Trophoblast cell (in vitro differentiated cells and primary cell): ENCODE results near the gene TPM1.

Experiments
- DNase-seq, 2 donors: peaks; one replicate each; pipeline ENCODE4 v3.0.0-alpha.2; 2016
- H2AFZ ChIP-seq: 2 replicates; pipeline ENCODE4 v1.6.1; 2013; ENCODE audit warnings: low read length, moderate library complexity, mild to moderate bottlenecking; ENCODE audit not compliant: insufficient read depth, poor library complexity
- H2AK5ac ChIP-seq: 2 replicates; pipeline ENCODE4 v1.6.1; 2013; ENCODE audit warnings: mild to moderate bottlenecking, low read length
- H2BK120ac ChIP-seq: 2 replicates; pipeline ENCODE4 v1.6.1; 2013; ENCODE audit warnings: low read length, mild to moderate bottlenecking, moderate library complexity; ENCODE audit not compliant: insufficient read depth, poor library complexity
- H2BK12ac ChIP-seq: 2 replicates; pipeline ENCODE4 v1.6.1; 2013; ENCODE audit warnings: mild to moderate bottlenecking, low read length, moderate library complexity
- H2BK5ac ChIP-seq: 2 replicates; pipeline ENCODE4 v1.6.1; 2013; ENCODE audit warnings: low read length, low read depth, moderate library complexity, mild to moderate bottlenecking; ENCODE audit not compliant: poor library complexity
- H3K14ac ChIP-seq: 2 replicates; pipeline ENCODE4 v1.6.1; 2013; ENCODE audit warnings: mild to moderate bottlenecking, low read length
- H3K18ac ChIP-seq: 2 replicates; pipeline ENCODE4 v1.6.1; 2013; ENCODE audit warnings: mild to moderate bottlenecking, low read length
- H3K23ac ChIP-seq: 2 replicates; pipeline ENCODE4 v1.6.1; 2013; ENCODE audit warnings: low read length
- H3K27ac ChIP-seq: 2 replicates; pipeline ENCODE4 v1.5.1; 2013; ENCODE audit warnings: low read depth, mild to moderate bottlenecking, inconsistent platforms, low read length, moderate library complexity
- H3K27me3 ChIP-seq: 2 replicates; pipeline ENCODE4 v1.6.1; 2013; ENCODE audit warnings: inconsistent platforms, mild to moderate bottlenecking, low read length, moderate library complexity; ENCODE audit not compliant: insufficient read depth
- H3K36me3 ChIP-seq, 2 experiments: 1 replicate in 1 of 2; 2 replicates in 1 of 2; pipeline ENCODE4 v1.6.1; 2013; ENCODE audit warnings: low read length in 2 of 2, mild to moderate bottlenecking in 2 of 2, moderate library complexity in 1 of 2; ENCODE audit not compliant: insufficient read depth in 2 of 2, control insufficient read depth in 1 of 2
- H3K4ac ChIP-seq: 2 replicates; pipeline ENCODE4 v1.6.1; 2013; ENCODE audit warnings: low read depth, mild to moderate bottlenecking, low read length, moderate library complexity
- H3K4me1 ChIP-seq, 2 experiments: 1 replicate in 1 of 2; 2 replicates in 1 of 2; pipeline ENCODE4 v1.6.1; 2013; ENCODE audit warnings: low read length in 2 of 2, mild to moderate bottlenecking in 2 of 2, moderate library complexity in 1 of 2; ENCODE audit not compliant: insufficient read depth in 2 of 2, control insufficient read depth in 1 of 2
- H3K4me2 ChIP-seq: 2 replicates; pipeline ENCODE4 v1.6.1; 2013; ENCODE audit warnings: inconsistent platforms, mild to moderate bottlenecking, low read length, moderate library complexity
- H3K4me3 ChIP-seq: 2 replicates; pipeline ENCODE4 v1.5.1; 2013; ENCODE audit warnings: mild to moderate bottlenecking, low read depth, low read length, inconsistent platforms
- H3K79me1 ChIP-seq: one replicate; pipeline ENCODE4 v1.6.1; 2013; ENCODE audit warnings: low read length
- H3K79me2 ChIP-seq: 2 replicates; pipeline ENCODE4 v1.6.1; 2013; ENCODE audit warnings: low read length, mild to moderate bottlenecking; ENCODE audit not compliant: control insufficient read depth, insufficient read depth, poor library complexity
- H3K9ac ChIP-seq: 2 replicates; pipeline ENCODE4 v1.6.1; 2013; ENCODE audit warnings: mild to moderate bottlenecking, low read length
- H3K9me3 ChIP-seq: 2 replicates; pipeline ENCODE4 v1.6.1; 2013; ENCODE audit warnings: low read depth, mild to moderate bottlenecking, control low read depth, inconsistent platforms, low read length; ENCODE audit not compliant: insufficient read depth
- H4K12ac ChIP-seq: 2 replicates; pipeline ENCODE4 v1.6.1; 2013; ENCODE audit warnings: low read depth, mild to moderate bottlenecking, low read length, moderate library complexity
- H4K8ac ChIP-seq: 2 replicates; pipeline ENCODE4 v1.6.1; 2013; ENCODE audit warnings: low read depth, mild to moderate bottlenecking, low read length, moderate library complexity
- H4K91ac ChIP-seq: one replicate; pipeline ENCODE4 v1.6.1; 2013; ENCODE audit warnings: low read depth, mild to moderate bottlenecking, low read length, moderate library complexity
- WGBS: extraction: QIAGEN DNeasy Blood & Tissue Kit; methylation state at CpG from one replicate; pipeline ENCODE4 v1.1.7; 2013; ENCODE audit warnings: missing lambda C conversion rate; ENCODE audit not compliant: insufficient read length, insufficient coverage; ENCODE audit errors: extremely low coverage; 5-methylcytosine and 5-hydroxymethylcytosine counted together

Gene TPM1

GRCh38 chr15:63027646-63028045 lies 14.9 kb upstream of the TPM1 start:
- no peak overlapping the region for H4K12ac ChIP-seq
- no CpG with 5 or more reads among the region's 2 CpGs for WGBS
- peak overlapping the region; percentile 8 for H3K14ac ChIP-seq

DNA sequence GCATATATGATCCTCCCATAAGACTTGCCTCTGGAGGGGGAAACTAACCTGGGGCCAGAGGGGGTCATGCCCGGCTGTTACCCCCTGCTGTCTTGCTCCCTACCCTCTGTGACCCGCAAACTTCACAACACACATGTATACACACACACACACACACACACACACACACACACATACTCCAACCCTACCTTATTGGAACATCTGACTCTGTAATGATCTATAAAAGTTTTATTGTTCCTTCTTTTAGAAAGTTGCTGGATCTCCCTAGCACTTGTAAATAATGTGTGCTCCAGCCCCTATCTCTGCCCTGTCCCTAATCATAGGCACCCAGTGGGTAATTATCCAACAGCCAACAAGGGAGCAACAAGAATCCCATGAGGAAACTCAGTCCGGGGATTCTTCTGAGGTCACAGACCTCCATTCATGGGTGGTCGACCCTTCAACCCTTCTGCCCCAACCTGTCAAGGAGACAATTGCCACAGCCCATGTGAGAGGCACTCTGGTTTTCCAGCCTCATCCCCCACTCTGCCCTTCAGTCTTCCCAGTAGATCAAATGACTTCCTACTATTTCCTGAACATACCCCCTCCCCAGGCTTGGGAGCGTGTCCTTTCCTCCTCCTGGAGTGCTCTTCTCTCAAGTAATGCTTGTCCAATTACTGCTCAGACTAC lies 14.0 kb upstream of the TPM1 start:
- H2BK12ac ChIP-seq, result peak overlapping the region; percentile 58
- no peak overlapping the region for H4K12ac ChIP-seq
- H2BK5ac ChIP-seq, result peak overlapping the region; percentile 71
- H3K4me2 ChIP-seq, result no peak overlapping the region
- peaks cover 28% of the 10 kb centered on the region for H3K79me1 ChIP-seq
- no peak overlapping the region for H3K4me3 ChIP-seq
- DNase-seq, result no peak
- H4K91ac ChIP-seq, result peak overlapping the region; percentile 67
- H3K4me1 ChIP-seq, result peaks cover 10 to 12% of the 10 kb centered on the region in 2 experiments
- H3K9ac ChIP-seq, result no peak overlapping the region
- H3K18ac ChIP-seq, result peak overlapping the region; percentile 59
- no peaks in the 10 kb centered on the region for H3K9me3 ChIP-seq
- H3K36me3 ChIP-seq, result no peaks in the 10 kb centered on the region
- no peaks in the 10 kb centered on the region for H3K27me3 ChIP-seq
- H3K27ac ChIP-seq, result no peak overlapping the region
- H3K14ac ChIP-seq, result peak overlapping the region; percentile 36
- no CpG with 5 or more reads among the region's 5 CpGs for WGBS
- H2BK120ac ChIP-seq, result peak overlapping the region; percentile 71
- no peak overlapping the region for H3K23ac ChIP-seq
- H3K79me2 ChIP-seq, result no peaks in the 10 kb centered on the region
- H2AFZ ChIP-seq, result no peak overlapping the region
- H3K4ac ChIP-seq, result peak overlapping the region; percentile 49
- no peak overlapping the region for H4K8ac ChIP-seq
- H2AK5ac ChIP-seq, result peak overlapping the region; percentile 75

More at GRCh38 chr15:63027646-63028045, 14.9 kb upstream of the TPM1 start:
- no peak for DNase-seq
- Histone ChIP-seq H3K9me3 (no peaks in the 10 kb centered on the region), H3K4me2 (no peak overlapping the region), H3K9ac (no peak overlapping the region), H3K4ac (no peak overlapping the region), H3K18ac (no peak overlapping the region), H4K8ac (no peak overlapping the region), H3K79me2 (no peaks in the 10 kb centered on the region), H3K36me3 (no peaks in the 10 kb centered on the region), H3K27me3 (no peaks in the 10 kb centered on the region), H2BK120ac (no peak overlapping the region), H2BK12ac (peak overlapping the region; percentile 53), H3K79me1 (peaks cover 34% of the 10 kb centered on the region), H3K4me3 (no peak overlapping the region), H2AK5ac (peak overlapping the region; percentile 5), H4K91ac (peak overlapping the region; percentile 81), H2BK5ac (no peak overlapping the region), H2AFZ (no peak overlapping the region), H3K27ac (no peak overlapping the region), H3K23ac (no peak overlapping the region), H3K4me1 (peaks cover 10 to 17% of the 10 kb centered on the region in 2 experiments)

DNA sequence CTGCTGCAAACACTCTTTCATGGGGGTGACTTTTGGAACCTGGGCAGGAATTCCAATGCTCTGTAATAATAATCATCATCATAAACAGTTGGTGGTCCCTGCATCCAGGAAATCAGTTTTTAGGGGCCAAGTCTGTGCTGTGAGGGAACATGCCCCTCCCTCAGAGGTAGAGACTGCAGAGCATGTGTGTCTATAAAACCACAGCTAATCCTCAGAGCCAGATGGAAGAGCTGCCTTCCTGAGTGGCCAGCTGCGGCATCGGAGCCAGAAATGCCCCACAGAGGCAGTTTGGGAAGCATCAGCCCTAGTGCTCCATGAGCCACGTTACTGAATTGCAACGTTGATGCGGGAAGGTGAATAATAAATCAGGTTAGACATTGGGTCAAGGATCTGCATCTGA lies 12.9 kb upstream of the TPM1 start:
- Histone ChIP-seq H3K18ac (no peak overlapping the region), H3K14ac (peak overlapping the region; percentile 10), H3K9me3 (no peaks in the 10 kb centered on the region), H3K9ac (no peak overlapping the region), H2AK5ac (peak overlapping the region; percentile 43), H3K4ac (no peak overlapping the region), H3K27me3 (no peaks in the 10 kb centered on the region), H3K79me1 (peaks cover 29% of the 10 kb centered on the region), H2BK120ac (peak overlapping the region; percentile 65), H3K4me2 (no peak overlapping the region), H4K12ac (no peak overlapping the region), H3K23ac (no peak overlapping the region), H3K4me3 (no peak overlapping the region), H3K4me1 (peaks cover 5 to 8% of the 10 kb centered on the region in 2 experiments), H3K27ac (no peak overlapping the region), H2AFZ (no peak overlapping the region), H2BK5ac (peak overlapping the region; percentile 29), H4K8ac (no peak overlapping the region), H2BK12ac (peak overlapping the region; percentile 77), H3K36me3 (no peaks in the 10 kb centered on the region), H3K79me2 (no peaks in the 10 kb centered on the region), H4K91ac (peak overlapping the region; percentile 75)
- no peak for DNase-seq
- no CpG with 5 or more reads among the region's 5 CpGs for WGBS

DNA sequence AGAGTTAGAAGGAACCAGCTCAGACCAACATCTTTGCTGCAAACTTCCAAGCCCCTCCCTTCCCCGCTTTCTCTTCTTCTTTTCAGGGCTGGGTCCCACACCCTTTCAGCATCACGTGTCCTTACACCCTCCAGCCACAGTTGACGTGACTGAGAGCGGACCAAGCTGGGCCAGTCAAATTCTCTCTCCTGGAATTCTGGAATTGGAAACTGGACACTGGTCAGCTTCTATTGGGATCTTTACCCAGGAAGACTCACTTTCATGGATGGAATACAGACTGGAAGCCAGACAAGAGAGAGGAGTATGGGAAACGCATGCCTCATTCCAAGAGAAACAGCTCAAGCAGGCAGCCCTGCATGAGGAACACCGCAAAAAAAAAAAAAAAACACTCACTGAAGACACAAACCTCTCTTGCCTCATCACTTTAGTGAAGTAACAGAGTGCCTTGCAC lies 12.4 kb upstream of the TPM1 start:
- Histone ChIP-seq H4K91ac (peak overlapping the region; percentile 75), H3K79me2 (no peaks in the 10 kb centered on the region), H3K9me3 (no peaks in the 10 kb centered on the region), H3K27ac (peak overlapping the region; percentile 1), H3K18ac (no peak overlapping the region), H4K12ac (no peak overlapping the region), H2BK120ac (peak overlapping the region; percentile 65), H3K9ac (no peak overlapping the region), H3K4ac (peak overlapping the region; percentile 30), H2AK5ac (peak overlapping the region; percentile 67), H3K27me3 (no peaks in the 10 kb centered on the region), H2BK12ac (peak overlapping the region; percentile 77), H3K4me3 (no peak overlapping the region), H3K4me2 (no peak overlapping the region), H3K14ac (no peak overlapping the region), H3K23ac (no peak overlapping the region), H3K79me1 (peaks cover 29% of the 10 kb centered on the region), H2AFZ (no peak overlapping the region), H3K36me3 (no peaks in the 10 kb centered on the region), H4K8ac (no peak overlapping the region), H3K4me1 (peaks cover 5 to 8% of the 10 kb centered on the region in 2 experiments), H2BK5ac (peak overlapping the region; percentile 29)
- WGBS, result no CpG with 5 or more reads among the region's 6 CpGs
- DNase-seq, result peak in 1 of 2 donors; percentile 27
